Ovary (tissue), 9 donors: Measurements from ENCODE around the gene CYP4F2. TPM values are rescaled to one million over a fixed set of nuclear protein-coding genes. Genes with fewer than 3 reads are reported as not detected.
"Not testable (repeated sequence)": the region's sequence is repeated elsewhere in the genome, so short reads cannot be mapped to it uniquely, and the experiment has no call there.

ENCODE experiments used
- DNase-seq, 5 donors: peaks; one replicate each; pipeline ENCODE4 v3.0.0-alpha.2; 2019 to 2020
- H3K27ac ChIP-seq, 2 donors: fragments of 200-600 bp; one replicate each; pipeline versions ENCODE4 v1.5.1 to v1.8.0; 2019 to 2022
- H3K27me3 ChIP-seq: fragments of 200-600 bp; one replicate; pipeline ENCODE4 v1.8.0; 2022
- H3K36me3 ChIP-seq: fragments of 200-600 bp; sonication (generic); one replicate; pipeline ENCODE4 v1.5.1; 2019
- H3K4me1 ChIP-seq: one replicate; pipeline ENCODE4 v1.8.1; 2013; ENCODE audit warnings: mild to moderate bottlenecking, moderate library complexity; ENCODE audit not compliant: insufficient read depth
- H3K4me3 ChIP-seq: fragments of 200-600 bp; sonication (generic); one replicate; pipeline ENCODE4 v1.5.1; 2017
- H3K9me3 ChIP-seq, 2 donors: fragments of 200-600 bp in 1 of 2; sonication (generic) in 1 of 2; one replicate each; pipeline versions ENCODE4 v1.5.1 to v1.8.1; 2013 to 2019; ENCODE audit warnings: mild to moderate bottlenecking in 1 of 2, moderate library complexity in 1 of 2
- CTCF ChIP-seq, 3 donors: fragments of 450-650 bp in 2 of 3; fragments of 200-600 bp in 1 of 3; IDR thresholded peaks; one replicate each; pipeline versions ENCODE4 v1.5.1 to v1.8.0; 2016 to 2022; ENCODE audit warnings: antibody characterized with exemption in 3 of 3, mild to moderate bottlenecking in 1 of 3
- EP300 ChIP-seq: sonication (generic); formaldehyde crosslinking; IDR thresholded peaks from one replicate; pipeline ENCODE4 v1.6.1; 2017; ENCODE audit warnings: antibody characterized with exemption
- POLR2A ChIP-seq: fragments of 450-650 bp; IDR thresholded peaks from one replicate; pipeline ENCODE4 v1.6.1; 2017; ENCODE audit warnings: antibody characterized with exemption, mild to moderate bottlenecking, moderate library complexity
- WGBS, 3 donors: extraction: QIAGEN DNeasy Blood & Tissue Kit in 1 of 3; methylation state at CpG; one replicate each; pipeline versions ENCODE4 v1.1.5 to v1.1.7; 2013 to 2017; 5-methylcytosine and 5-hydroxymethylcytosine counted together
- intact Hi-C, 4 donors: fragments of 100-400 bp; cut with DNase I; formaldehyde crosslinking; loops; one replicate each; pipeline versions ENCODE4 v1.11.0 to v1.15.1; 2022 to 2023
- polyA plus RNA-seq, 2 donors: library from polyadenylated mRNA; stranded (reverse); fragments of 200-250 nt in 1 of 2; fragments of 350-450 nt in 1 of 2; fragmentation: Illumina TruSeq in 1 of 2; extraction: RNeasy Lipid Tissue Mini Kit (QIAGEN cat#74804) in 1 of 2; gene quantifications; one replicate each; pipeline ENCODE4 v1.2.3, GENCODE V29; 2013 to 2014
- total RNA-seq, 7 donors: library from RNA; depleted of rRNA in 2 of 7; stranded (reverse); fragments of >200 nt in 2 of 7; fragmentation: NEBNext Ultra II Directional in 3 of 7; extraction: Animal tissue kit (Norgen Biotek cat#: 25700) in 3 of 7; gene quantifications; one replicate each; pipeline versions ENCODE4 v1.1.0 to v1.2.4, GENCODE V29; 2016 to 2023
- donor health status: DM: no; HTN: no; CAD: no; lungs with moderate emphysema.
- donor health status: DM: no; HTN: no; CAD: no.
- donor health status: Bipolar disorder and iron deficiency.
- donor health status: DM: yes; HTN: yes; CAD: no.
- donor health status: DM: no; HTN: no; CAD: no.
- donor health status: DM: yes; HTN: yes; CAD: no.

CYP4F2 gene
- total and polyA plus RNA-seq, 9 donors = 0.75 to 1.1 TPM; not detected in 7

- H3K4me3 ChIP-seq = peak overlapping the region; percentile 76
- DNase-seq = peak in 1 of 5 donors; percentile 27
- no peaks in the 10 kb centered on the region for H3K27me3 ChIP-seq
- no peaks in the 10 kb centered on the region for H3K36me3 ChIP-seq
- no peaks in the 10 kb centered on the region for H3K4me1 ChIP-seq
- WGBS, 3 donors = 0 to 1% (median 0%) methylated on average over 9 of the region's 9 CpGs
- intact Hi-C loops = no loop called here
- peak overlapping the region in 1 of 2 donors; percentile 99 for H3K27ac ChIP-seq
- TF ChIP-seq POLR2A (no peak), EP300 (no peak), CTCF (IDR thresholded peaks at IDR 0.05) (no peak)
- H3K9me3 ChIP-seq = no peaks in the 10 kb centered on the region
Measured at GRCh38 chr19:15837221-15837731, 60.6 kb downstream of the CYP4F2 start.

- no peaks in the 10 kb centered on the region for H3K4me1 ChIP-seq
- H3K36me3 ChIP-seq = no peaks in the 10 kb centered on the region
- 0 to 1% (median 1%) methylated on average over 61 to 65 of the region's 65 CpGs for WGBS, 3 donors
- H3K4me3 ChIP-seq = peak overlapping the region; percentile 76
- TF ChIP-seq EP300 (no peak), POLR2A (peak; percentile 77), CTCF (IDR thresholded peaks at IDR 0.05) (no peak)
- peak overlapping the region; percentile 87 to 99 for H3K27ac ChIP-seq
- no peaks in the 10 kb centered on the region for H3K27me3 ChIP-seq
- no peaks in the 10 kb centered on the region for H3K9me3 ChIP-seq
- intact Hi-C loops = no loop called here
- peak; percentile 96 to 97 (median 97) for DNase-seq
Measured at GRCh38 chr19:15836330-15837220, 61.3 kb downstream of the CYP4F2 start.

GRCh38 chr19:15835565-15836329, 62.1 kb downstream of the CYP4F2 start:
- peak overlapping the region; percentile 76 for H3K4me3 ChIP-seq
- H3K9me3 ChIP-seq, intact Hi-C loops, H3K4me1 ChIP-seq, H3K36me3 ChIP-seq, H3K27me3 ChIP-seq: not testable (repeated sequence)
- 38 to 45% (median 43%) methylated on average over 11 of the region's 11 CpGs for WGBS, 3 donors
- H3K27ac ChIP-seq = peak overlapping the region; percentile 87 to 99
- DNase-seq = peak in 1 of 5 donors; percentile 16

GRCh38 chr19:15834232-15834631, 63.6 kb downstream of the CYP4F2 start:
- DNase-seq, intact Hi-C loops, H3K4me3 ChIP-seq, H3K27ac ChIP-seq, H3K27me3 ChIP-seq, H3K4me1 ChIP-seq, H3K36me3 ChIP-seq, H3K9me3 ChIP-seq: not testable (repeated sequence)
- WGBS, 3 donors = 91 to 96% (median 92%) methylated on average over 3 of the region's 3 CpGs

GRCh38 chr19:15831626-15832025, 66.2 kb downstream of the CYP4F2 start:
- Histone ChIP-seq H3K27me3 (no peaks in the 10 kb centered on the region), H3K27ac (no peak overlapping the region), H3K9me3 (no peaks in the 10 kb centered on the region), H3K4me3 (no peak overlapping the region), H3K4me1 (no peaks in the 10 kb centered on the region), H3K36me3 (no peaks in the 10 kb centered on the region)
- DNase-seq = no peak
- WGBS, 3 donors = 65 to 70% (median 65%) methylated on average over 5 of the region's 5 CpGs
- intact Hi-C loops = no loop called here
- TF ChIP-seq EP300 (no peak), CTCF (IDR thresholded peaks at IDR 0.05) (no peak), POLR2A (no peak)
